Measurements from ENCODE around the gene ANAPC10.

- no peak for TF ChIP-seq CEBPB (IDR thresholded peaks at IDR 0.05; ENCODE audit: low read depth, low read length)
- TF ChIP-seq CTCF (conservative IDR thresholded peaks at IDR 0.05; ENCODE audit: low read depth, low read length), result no peak
- no peak for TF ChIP-seq SMC3 (IDR thresholded peaks at IDR 0.05; ENCODE audit: low read depth, low read length)
- TF ChIP-seq POLR2A (IDR thresholded peaks at IDR 0.05; ENCODE audit: low read depth, low read length), result no peak
Measured at GRCh38 chr4:145044341-145044740, 53.7 kb downstream of the ANAPC10 start.

Data from IMR-90 (cell line).